Testis (tissue), 3 donors: ENCODE data around the gene KIF5C. TPM values are rescaled to one million over a fixed set of nuclear protein-coding genes. Genes with fewer than 3 reads are reported as not detected.
A peak's percentile ranks its signal among the peaks of the same experiment; 100 is the strongest.

Experiments used
- DNase-seq: peaks from one replicate; pipeline ENCODE4 v3.0.0-alpha.2; 2019
- H3K27ac ChIP-seq, 2 donors: fragments of 200-600 bp; sonication (generic); one replicate each; pipeline ENCODE4 v1.5.1; 2019
- H3K27me3 ChIP-seq: fragments of 200-600 bp; sonication (generic); one replicate; pipeline ENCODE4 v1.5.1; 2019
- H3K36me3 ChIP-seq: fragments of 200-600 bp; sonication (generic); one replicate; pipeline ENCODE4 v1.5.1; 2017; ENCODE audit warnings: low read depth; ENCODE audit errors: missing control alignments
- H3K4me1 ChIP-seq: fragments of 200-600 bp; sonication (generic); one replicate; pipeline ENCODE4 v1.5.1; 2019
- H3K4me3 ChIP-seq, 2 donors: fragments of 200-600 bp; sonication (generic); one replicate each; pipeline ENCODE4 v1.5.1; 2017 to 2019
- H3K9me3 ChIP-seq: fragments of 200-600 bp; sonication (generic); one replicate; pipeline ENCODE4 v1.5.1; 2017
- CTCF ChIP-seq, 3 experiments: fragments of 450-650 bp in 2 of 3; fragments of 200-600 bp in 1 of 3; sonication (generic) in 1 of 3; IDR thresholded peaks; one replicate each; pipeline ENCODE4 v1.5.1; 2016 to 2019; ENCODE audit warnings: antibody characterized with exemption in 3 of 3, mild to moderate bottlenecking in 2 of 3, moderate library complexity in 1 of 3
- POLR2A ChIP-seq: fragments of 450-650 bp; IDR thresholded peaks from one replicate; pipeline ENCODE4 v1.6.1; 2017; ENCODE audit warnings: antibody characterized with exemption, mild to moderate bottlenecking, moderate library complexity
- WGBS, 2 donors: methylation state at CpG; one replicate each; pipeline ENCODE4 v1.1.5; 2018; 5-methylcytosine and 5-hydroxymethylcytosine counted together
- intact Hi-C: fragments of 100-400 bp; cut with DNase I; formaldehyde crosslinking; loops from one replicate; pipeline ENCODE4 v1.15.1; 2023; ENCODE audit warnings: low total_unique reads
- polyA plus RNA-seq: library from polyadenylated mRNA; stranded (reverse); fragments of 350-450 nt; fragmentation: Illumina TruSeq; extraction: RNeasy Lipid Tissue Mini Kit (QIAGEN cat#74804); gene quantifications from one replicate; pipeline ENCODE4 v1.2.3, GENCODE V29; 2014; ENCODE audit warnings: low read depth, low replicate concordance; ENCODE audit not compliant: insufficient read depth
- total RNA-seq, 2 donors: library from RNA; depleted of rRNA; stranded (reverse); fragments of >200 nt; gene quantifications; one replicate each; pipeline ENCODE4 v1.2.3, GENCODE V29; 2016

The KIF5C gene
- total and polyA plus RNA-seq, 3 donors from 2014 or later, result 57.0 to 159 (median 146) TPM

GRCh38 chr2:148909114-148909513 is 34.1 kb downstream of the KIF5C start:
- Histone ChIP-seq H3K27me3 (no peaks in the 10 kb centered on the region), H3K4me3 (no peak overlapping the region), H3K36me3 (no peaks in the 10 kb centered on the region), H3K27ac (no peak overlapping the region), H3K4me1 (peaks cover 5% of the 10 kb centered on the region), H3K9me3 (no peaks in the 10 kb centered on the region)
- intact Hi-C loops, result no loop called here
- DNase-seq, result peak; percentile 44
- TF ChIP-seq POLR2A, result no peak
- TF ChIP-seq CTCF (IDR thresholded peaks at IDR 0.05), result no peak
- WGBS, 2 donors, result 51 to 62% methylated on average over 8 of the region's 8 CpGs

- Histone ChIP-seq H3K27me3 (no peaks in the 10 kb centered on the region), H3K36me3 (no peaks in the 10 kb centered on the region), H3K27ac (no peak overlapping the region), H3K9me3 (no peaks in the 10 kb centered on the region), H3K4me1 (peaks cover 13% of the 10 kb centered on the region), H3K4me3 (no peak overlapping the region)
- no peak for TF ChIP-seq POLR2A
- no peak for TF ChIP-seq CTCF (IDR thresholded peaks at IDR 0.05)
- intact Hi-C loops, result no loop called here
- no peak for DNase-seq
Observed at GRCh38 chr2:148913061-148913460, 38.0 kb downstream of the KIF5C start.

GRCh38 chr2:148913492-148913891 is 38.5 kb downstream of the KIF5C start:
- Histone ChIP-seq H3K4me3 (no peak overlapping the region), H3K27me3 (no peaks in the 10 kb centered on the region), H3K36me3 (no peaks in the 10 kb centered on the region), H3K9me3 (no peaks in the 10 kb centered on the region), H3K27ac (no peak overlapping the region), H3K4me1 (peaks cover 13% of the 10 kb centered on the region)
- WGBS, 2 donors, result 92 to 94% methylated on average over 8 of the region's 8 CpGs
- intact Hi-C loops, result no loop called here
- DNase-seq, result no peak
- TF ChIP-seq POLR2A (no peak), CTCF (IDR thresholded peaks at IDR 0.05) (no peak)

GRCh38 chr2:148914463-148914862 is 39.4 kb downstream of the KIF5C start:
- DNase-seq, result no peak
- WGBS, 2 donors, result 59 to 82% methylated on average over 4 of the region's 4 CpGs
- no peaks in the 10 kb centered on the region for H3K9me3 ChIP-seq

More at GRCh38 chr2:148914463-148914862, 39.4 kb downstream of the KIF5C start:
- Histone ChIP-seq H3K4me3 (no peak overlapping the region), H3K4me1 (peaks cover 8% of the 10 kb centered on the region), H3K27ac (no peak overlapping the region), H3K27me3 (no peaks in the 10 kb centered on the region), H3K36me3 (no peaks in the 10 kb centered on the region)
- intact Hi-C loops, result no loop called here
- no peak for TF ChIP-seq CTCF (IDR thresholded peaks at IDR 0.05)
- TF ChIP-seq POLR2A, result no peak
